ENCODE measurements around the gene RPP30.
"Not testable (repeated sequence)": the region's sequence is repeated elsewhere in the genome, so short reads cannot be mapped to it uniquely, and the experiment has no call there.

RPP30 gene

GRCh38 chr10:90917238-90917967, 45.6 kb downstream of the RPP30 start:
- DNase-seq (ENCODE audit: low read depth): no peak

- DNase-seq (ENCODE audit: low read depth): no peak
Measured at GRCh38 chr10:90917968-90918318, 46.2 kb downstream of the RPP30 start.

- DNase-seq (ENCODE audit: low read depth): no peak
Measured at GRCh38 chr10:90919683-90920574, 48.2 kb downstream of the RPP30 start.

GRCh38 chr10:90920986-90921666, 49.4 kb downstream of the RPP30 start, which contains the start of gene ANKRD1:
TSS of gene ANKRD1 (minus strand) at chr10:90921087. CDS start at chr10:90921027, 60 bp downstream.
- DNase-seq (ENCODE audit: low read depth): no peak

- DNase-seq (ENCODE audit: low read depth): no peak
Measured at GRCh38 chr10:90921906-90922305, 50.1 kb downstream of the RPP30 start.

- no peak for DNase-seq (ENCODE audit: low read depth)
Measured at GRCh38 chr10:90923111-90923731, 51.4 kb downstream of the RPP30 start.

GRCh38 chr10:90924552-90924951, 52.8 kb downstream of the RPP30 start:
- DNase-seq (ENCODE audit: low read depth): no peak

GRCh38 chr10:90925079-90926029, 53.6 kb downstream of the RPP30 start:
- no peak for DNase-seq (ENCODE audit: low read depth)

GRCh38 chr10:90927293-90927692, 55.5 kb downstream of the RPP30 start:
- no peak for DNase-seq (ENCODE audit: low read depth)

- DNase-seq (ENCODE audit: low read depth): no peak
Measured at GRCh38 chr10:90929179-90929578, 57.4 kb downstream of the RPP30 start.

GRCh38 chr10:90930070-90930837, 58.5 kb downstream of the RPP30 start:
- no peak for DNase-seq (ENCODE audit: low read depth)

- DNase-seq (ENCODE audit: low read depth): no peak
Measured at GRCh38 chr10:90930971-90931871, 59.4 kb downstream of the RPP30 start.

GRCh38 chr10:90935581-90936275, 64.0 kb downstream of the RPP30 start:
- no peak for DNase-seq (ENCODE audit: low read depth)

- no peak for DNase-seq (ENCODE audit: low read depth)
Measured at GRCh38 chr10:90936276-90936659, 64.5 kb downstream of the RPP30 start.

GRCh38 chr10:90937645-90938258, 66.0 kb downstream of the RPP30 start:
- DNase-seq (ENCODE audit: low read depth): no peak

GRCh38 chr10:90939116-90939515, 67.3 kb downstream of the RPP30 start:
- no peak for DNase-seq (ENCODE audit: low read depth)

GRCh38 chr10:90939648-90940047, 67.9 kb downstream of the RPP30 start:
- no peak for DNase-seq (ENCODE audit: low read depth)

- not testable (repeated sequence) for DNase-seq (ENCODE audit: low read depth)
Measured at GRCh38 chr10:90942980-90943379, 71.2 kb downstream of the RPP30 start.

All from activated gamma-delta T cell treated with anti-CD3 and anti-CD28 coated beads, Interleukin-2, amount 50 U/mL, for 16 hours (primary cell).